ENCODE measurements around the gene UFL1. TPM values are rescaled to one million over a fixed set of nuclear protein-coding genes. Genes with fewer than 3 reads are reported as not detected.

The UFL1 gene
- total and polyA plus RNA-seq, 2 of the 4 experiments (the other 2 are of a cell fraction), result 8.2 to 19.2 TPM

GRCh38 chr6:96522465-96523009 lies 931 bp downstream of the UFL1 start:
- intact Hi-C loops (cut with micrococcal nuclease), result loop anchor here (5.0 kb wide), 1 partner anchor 945 kb away; the partner anchor contains the start of gene MANEA
- POLR2A ChIA-PET (ENCODE audit: unreplicated experiment), result interaction anchor here (0.7 kb wide), 1 partner anchor 12 kb away, joined by 4 read pairs; no protein-coding TSS in a partner anchor

More at GRCh38 chr6:96522465-96523009, 931 bp downstream of the UFL1 start:
- Histone ChIP-seq H3K23ac (ENCODE audit: low read depth, low read length) (peak overlapping the region; percentile 69), H3K4me1 (ENCODE audit: control insufficient read depth, insufficient read depth, low read length) (peaks cover 2% of the 10 kb centered on the region; the same call in 1 of the 2 replicates), H3K18ac (ENCODE audit: low read depth, low read length) (peak overlapping the region; percentile 79), H3K27me3 (ENCODE audit: control insufficient read depth, insufficient read depth, low read length) (no peaks in the 10 kb centered on the region), H3K27ac (ENCODE audit: insufficient read depth, low read length) (peak overlapping the region; percentile 98), H3K9me3 (ENCODE audit: control insufficient read depth, insufficient read depth, low read length) (no peaks in the 10 kb centered on the region), H3K36me3 (ENCODE audit: control insufficient read depth, insufficient read depth, low read length) (peaks cover 5% of the 10 kb centered on the region), H2BK120ac (ENCODE audit: low read depth, low read length) (no peak overlapping the region), H3K14ac (replicated peaks; ENCODE audit: low read depth, low read length) (peak overlapping the region; percentile 95), H3K56ac (ENCODE audit: extremely low read depth, insufficient read depth, low read length) (peak overlapping the region; percentile 78), H4K91ac (ENCODE audit: insufficient read depth, low read depth, low read length) (peak overlapping the region; percentile 69), H3K9ac (ENCODE audit: low read depth, low read length) (peak overlapping the region; percentile 99), H4K20me1 (ENCODE audit: insufficient read depth, low read length) (no peaks in the 10 kb centered on the region), H4K8ac (ENCODE audit: low read depth in 2 of 2, low read length in 2 of 2) (peak overlapping the region; percentile 82 to 86), H2AFZ (replicated peaks; ENCODE audit: low read length, poor library complexity) (peak overlapping the region; percentile 92), H3K4ac (ENCODE audit: low read depth, low read length) (peak overlapping the region; percentile 84), H2BK5ac (ENCODE audit: low read depth, low read length, poor library complexity, severe bottlenecking) (peak overlapping the region; percentile 74), H4K5ac (ENCODE audit: low read depth, low read length) (peak overlapping the region; percentile 67), H3K9me1 (ENCODE audit: insufficient read depth, low read length) (peaks cover 2% of the 10 kb centered on the region; the same call in 1 of the 2 replicates), H2BK20ac (ENCODE audit: low read depth, low read length) (no peak overlapping the region), H3K4me3 (ENCODE audit: insufficient read depth, low read depth, low read length) (peak overlapping the region; percentile 83), H2AK5ac (ENCODE audit: low read depth, low read length) (no peak overlapping the region), H3K4me2 (ENCODE audit: low read depth, low read length) (peak overlapping the region; percentile 94), H2BK15ac (ENCODE audit: low read depth, low read length) (no peak overlapping the region), H2AK9ac (replicated peaks; ENCODE audit: low read depth, low read length, poor library complexity) (no peak overlapping the region), H3K79me1 (ENCODE audit: low read depth in 1 of 2, low read length in 2 of 2) (peaks cover 18 to 24% of the 10 kb centered on the region in 2 experiments)
- dilution Hi-C loops (cut with HindIII; ENCODE audit: low sequenced_read_pairs, unreplicated experiment) (no loop called here), in situ Hi-C loops (cut with MboI; ENCODE audit: low sequenced_read_pairs) (no loop called here)
- CTCF ChIA-PET, result interaction anchor here (0.6 kb wide), 1 partner anchor 42 kb away, joined by 3 read pairs; no protein-coding TSS in a partner anchor
- WGBS, 2 experiments (ENCODE audit: extremely low coverage in 2 of 2, insufficient read length in 1 of 2), result no CpG with 5 or more reads among the region's 5 CpGs
- DNase-seq (peak; percentile 14), ATAC-seq (ENCODE audit: low read depth) (no peak)
- BruUV-seq (replicated peaks), result no TSS peak
- TF ChIP-seq USF2 (IDR thresholded peaks at IDR 0.05; ENCODE audit: low read depth, low read length), result no peak
- no peak for TF ChIP-seq FOS (IDR thresholded peaks at IDR 0.05; ENCODE audit: low read depth, low read length)
- TF ChIP-seq SMC3 (IDR thresholded peaks at IDR 0.05; ENCODE audit: low read depth, low read length), result no peak
- TF ChIP-seq CTCF (conservative IDR thresholded peaks at IDR 0.05; ENCODE audit: low read depth, low read length), result no peak
- no peak for TF ChIP-seq NFE2L2 (IDR thresholded peaks at IDR 0.05; ENCODE audit: low read depth, low read length)
- no peak for TF ChIP-seq BHLHE40 (IDR thresholded peaks at IDR 0.05; ENCODE audit: low read depth, low read length)
- TF ChIP-seq RFX5 (IDR thresholded peaks at IDR 0.05; ENCODE audit: low read depth, low read length), result no peak
- TF ChIP-seq MXI1 (IDR thresholded peaks at IDR 0.05; ENCODE audit: borderline replicate concordance, low read depth, low read length), result no peak
- TF ChIP-seq ELK1 (IDR thresholded peaks at IDR 0.05; ENCODE audit: borderline replicate concordance, low read depth, low read length), result no peak
- TF ChIP-seq CHD1 (IDR thresholded peaks at IDR 0.05; ENCODE audit: low read depth, low read length), result no peak
- no peak for TF ChIP-seq RCOR1 (IDR thresholded peaks at IDR 0.05; ENCODE audit: insufficient replicate concordance, low read length)

Data from IMR-90 (cell line).